A549 (cell line): ENCODE measurements around the gene DYNLT2B. TPM values are rescaled to one million over a fixed set of nuclear protein-coding genes. Genes with fewer than 3 reads are reported as not detected.

Experiments used
- ATAC-seq, 2 experiments: fragments of 200-7000 bp in 1 of 2; fragments of >200 bp in 1 of 2; cut with Nextera tagmentation in 1 of 2; cut with Tn5 transposase in 1 of 2; 3 replicates each; pipeline versions ENCODE4 v1.8.0 to v1.9.1; 2018 to 2020; ENCODE audit warnings: mild to moderate bottlenecking in 1 of 2, moderate library complexity in 1 of 2
- CTCF ChIA-PET: fragments of 300-600 bp; sonication (Branson Sonifier 250); formaldehyde crosslinking; extraction: SDS; loops from one replicate; lab custom pipeline; 2021; ENCODE audit warnings: antibody characterized with exemption, inconsistent platforms; lab: Yijun Ruan, JAX
- POLR2A ChIA-PET: fragments of 350-600 bp; formaldehyde crosslinking; extraction: SDS; loops from one replicate; lab custom pipeline; 2021; ENCODE audit warnings: antibody characterized with exemption, inconsistent platforms; lab: Yijun Ruan, JAX
- DNase-seq, 2 experiments: peaks; one replicate each; pipeline versions ENCODE4 v3.0.0 to v3.0.0-alpha.2; 2011 to 2016; ENCODE audit warnings: low read depth in 1 of 2, low spot score in 1 of 2
- FAIRE-seq: peaks from 2 replicates; lab custom pipeline; 2011; peaks lifted over from hg19 to GRCh38; lab: Jason Lieb, UNC
- H3K27ac ChIP-seq, 2 experiments: fragments of >200 bp; sonication (Bioruptor Twin); formaldehyde crosslinking; 3 replicates each; pipeline ENCODE4 v1.5.1; 2016 to 2017
- H3K4me1 ChIP-seq: fragments of >200 bp; sonication (Bioruptor Twin); formaldehyde crosslinking; 3 replicates; pipeline ENCODE4 v1.6.1; 2016
- H3K4me2 ChIP-seq: fragments of >200 bp; sonication (Bioruptor Twin); formaldehyde crosslinking; 3 replicates; pipeline ENCODE4 v1.6.1; 2016
- H3K4me3 ChIP-seq: fragments of >200 bp; sonication (Bioruptor Twin); formaldehyde crosslinking; 3 replicates; pipeline ENCODE4 v1.5.1; 2016
- H3K9me3 ChIP-seq: fragments of >200 bp; sonication (Bioruptor Twin); formaldehyde crosslinking; 3 replicates; pipeline ENCODE4 v1.6.1; 2016
- CHD2 ChIP-seq: fragments of 150-350 bp; IDR thresholded peaks from 2 replicates; pipeline ENCODE4 v1.6.1; 2014; ENCODE audit warnings: low read length; ENCODE audit not compliant: partially characterized antibody
- CHD4 ChIP-seq: fragments of 200-600 bp; sonication (generic); IDR thresholded peaks from 2 replicates; pipeline ENCODE4 v1.6.1; 2016; ENCODE audit warnings: antibody characterized with exemption, mild to moderate bottlenecking, borderline replicate concordance
- ELK1 ChIP-seq: fragments of 150-350 bp; IDR thresholded peaks from 2 replicates; pipeline ENCODE4 v1.6.1; 2014; ENCODE audit warnings: low read depth, mild to moderate bottlenecking, low read length
- ESRRA ChIP-seq: fragments of 150-350 bp; IDR thresholded peaks from 2 replicates; pipeline ENCODE4 v1.6.1; 2014; ENCODE audit warnings: mild to moderate bottlenecking, low read length, borderline replicate concordance
- GATA3 ChIP-seq: IDR thresholded peaks from 2 replicates; pipeline ENCODE4 v1.6.1; 2012; ENCODE audit warnings: borderline replicate concordance
- HDAC2 ChIP-seq: fragments of 200-600 bp; sonication (generic); IDR thresholded peaks from 2 replicates; pipeline ENCODE4 v1.6.1; 2016
- HOXA7 ChIP-seq: fragments of 250-450 bp; sonication (Bioruptor Pico); IDR thresholded peaks from 2 replicates; pipeline ENCODE4 v1.5.0; 2020; ENCODE audit warnings: mild to moderate bottlenecking, moderate library complexity
- HOXB13 ChIP-seq: fragments of 250-450 bp; sonication (Bioruptor Pico); IDR thresholded peaks from 2 replicates; pipeline ENCODE4 v1.5.0; 2020; ENCODE audit warnings: low read depth, mild to moderate bottlenecking, moderate library complexity
- HOXB5 ChIP-seq: fragments of 250-450 bp; sonication (Bioruptor Pico); IDR thresholded peaks from 2 replicates; pipeline ENCODE4 v1.5.0; 2020; ENCODE audit warnings: mild to moderate bottlenecking, moderate library complexity
- JUNB ChIP-seq: fragments of >200 bp; sonication (Bioruptor Twin); formaldehyde crosslinking; IDR thresholded peaks from 2 replicates; pipeline ENCODE4 v1.6.1; 2016
- KDM5A ChIP-seq: fragments of 200-600 bp; sonication (generic); IDR thresholded peaks from 2 replicates; pipeline ENCODE4 v1.6.1; 2016; ENCODE audit warnings: antibody characterized with exemption, mild to moderate bottlenecking
- MAFK ChIP-seq: fragments of 450-650 bp; IDR thresholded peaks from 2 replicates; pipeline ENCODE4 v1.6.1; 2014; ENCODE audit not compliant: partially characterized antibody
- MAX ChIP-seq: IDR thresholded peaks from 2 replicates; pipeline ENCODE4 v1.6.1; 2012
- MAZ ChIP-seq: fragments of 150-350 bp; IDR thresholded peaks from 2 replicates; pipeline ENCODE4 v1.6.1; 2014; ENCODE audit warnings: antibody characterized with exemption, low read depth, low read length, borderline replicate concordance
- MYC ChIP-seq: IDR thresholded peaks from 2 replicates; pipeline ENCODE4 v1.6.1; 2012; ENCODE audit warnings: mild to moderate bottlenecking, inconsistent platforms, low read length, improper control_type of control experiment, borderline replicate concordance
- PHF8 ChIP-seq: fragments of 200-600 bp; sonication (generic); IDR thresholded peaks from 2 replicates; pipeline ENCODE4 v1.6.1; 2016; ENCODE audit warnings: low read depth, mild to moderate bottlenecking, antibody characterized with exemption, moderate library complexity, borderline replicate concordance
- POLR2A ChIP-seq: IDR thresholded peaks from 2 replicates; pipeline ENCODE4 v1.6.1; 2012; ENCODE audit warnings: mild to moderate bottlenecking, low read length
- REST ChIP-seq: fragments of 200-600 bp; sonication (generic); IDR thresholded peaks from 2 replicates; pipeline ENCODE4 v1.6.1; 2016; ENCODE audit warnings: antibody characterized with exemption, mild to moderate bottlenecking, moderate library complexity
- RFX5 ChIP-seq: fragments of 450-650 bp; IDR thresholded peaks from 2 replicates; pipeline ENCODE4 v1.7.1; 2014; ENCODE audit warnings: antibody characterized with exemption, mild to moderate bottlenecking, moderate library complexity
- SMC3 ChIP-seq: fragments of >200 bp; sonication (Bioruptor Twin); formaldehyde crosslinking; IDR thresholded peaks from 3 replicates; pipeline ENCODE4 v1.6.1; 2018; ENCODE audit warnings: inconsistent platforms
- SREBF2 ChIP-seq: fragments of 450-650 bp; IDR thresholded peaks from 2 replicates; pipeline ENCODE4 v1.6.1; 2014; ENCODE audit warnings: mild to moderate bottlenecking, moderate library complexity
- WGBS: methylation state at CpG from one replicate; pipeline ENCODE4 v1.1.6; 2017; ENCODE audit errors: missing lambda C conversion rate; 5-methylcytosine and 5-hydroxymethylcytosine counted together
- polyA plus RNA-seq, 4 experiments: library from polyadenylated mRNA; depleted of rRNA in 3 of 4; stranded (reverse); fragments of >200 nt; fragmentation: RNase III in 1 of 4; extraction: RNeasy Plus Mini Kit Qiagen cat#74134 plus additional on column Dnase treatment in 1 of 4; gene quantifications; 2 replicates in 3 of 4; 3 replicates in 1 of 4; pipeline ENCODE4 v1.2.3, GENCODE V29; 2011 to 2017

Gene DYNLT2B
- polyA plus RNA-seq, 2 of the 4 experiments (the other 2 are of a cell fraction) = 34.7 to 34.9 TPM

- Histone ChIP-seq H3K27ac (no peak overlapping the region), H3K4me2 (no peak overlapping the region), H3K9me3 (no peaks in the 10 kb centered on the region), H3K4me1 (no peaks in the 10 kb centered on the region), H3K4me3 (no peak overlapping the region)
- TF ChIP-seq HDAC2 = no peak
- TF ChIP-seq SMC3 = no peak
- no peak for TF ChIP-seq PHF8
- no peak for TF ChIP-seq POLR2A
- no peak for TF ChIP-seq SREBF2
- no peak for TF ChIP-seq GATA3
- no peak for TF ChIP-seq MAX
- POLR2A ChIA-PET = no interaction called here
- DNase-seq = no peak
- ATAC-seq = no peak
- FAIRE-seq = no peak
- 90% methylated on average over 2 of the region's 2 CpGs for WGBS
- CTCF ChIA-PET = interaction anchor here (0.7 kb wide), 1 partner anchor 203 kb away, joined by 4 read pairs; no protein-coding TSS in a partner anchor
Observed at GRCh38 chr3:196298521-196298920, 19.5 kb downstream of the DYNLT2B start.

GRCh38 chr3:196292286-196292923 lies 25.6 kb downstream of the DYNLT2B start:
- Histone ChIP-seq H3K4me2 (no peak overlapping the region), H3K4me3 (no peak overlapping the region), H3K9me3 (no peaks in the 10 kb centered on the region), H3K4me1 (no peaks in the 10 kb centered on the region), H3K27ac (no peak overlapping the region)
- TF ChIP-seq MYC (no peak), CHD2 (no peak), KDM5A (no peak), HOXB13 (no peak), HOXB5 (CRISPR knock-in tag) (no peak), CHD4 (no peak), HDAC2 (no peak), HOXA7 (CRISPR knock-in tag) (no peak), SREBF2 (no peak), ESRRA (no peak), MAFK (no peak), MAX (no peak), MAZ (no peak), REST (no peak), JUNB (no peak), RFX5 (no peak), ELK1 (no peak)
- CTCF ChIA-PET = interaction anchor here (0.6 kb wide), 1 partner anchor 117 kb away, joined by 3 read pairs; no protein-coding TSS in a partner anchor
- FAIRE-seq (no peak), DNase-seq (no peak), ATAC-seq (no peak)
- 82% methylated on average over 5 of the region's 5 CpGs for WGBS
- POLR2A ChIA-PET = no interaction called here
